Measurements from ENCODE around the gene PPP6R2.

- no peak for TF ChIP-seq CTCF (IDR thresholded peaks at IDR 0.05)
- no peak for TF ChIP-seq POLR2A (IDR thresholded peaks at IDR 0.05)
These were observed 130.9 kb downstream of the PPP6R2 start for GRCh38 chr22:50473855-50474671.
